T-helper 2 cell treated with Interferon-gamma antibody and Interleukin-4, amounts not matched to agents 100 ng/mL and 5 ng/mL, for 36 hours (primary cell): ENCODE measurements around the gene GSG1L2. TPM values are rescaled to one million over a fixed set of nuclear protein-coding genes. Genes with fewer than 3 reads are reported as not detected.
"Not testable (repeated sequence)": the region's sequence is repeated elsewhere in the genome, so short reads cannot be mapped to it uniquely, and the experiment has no call there.

Experiments
- intact Hi-C: fragments of 100-400 bp; cut with micrococcal nuclease; formaldehyde crosslinking; loops from one replicate; pipeline ENCODE4 v1.15.1; 2023
- total RNA-seq: library from RNA; stranded (reverse); gene quantifications from 2 replicates; pipeline ENCODE4 v1.2.3, GENCODE V29; 2022

Gene GSG1L2
- total RNA-seq, 1 donor from 2014 or later: not detected

GRCh38 chr17:9790889-9791876 is 30.7 kb downstream of the GSG1L2 start, which contains the start of gene DHRS7C:
TSS of gene DHRS7C (minus strand) at chr17:9791592. CDS start at chr17:9791284, 308 bp downstream.
- intact Hi-C loops: no loop called here

GRCh38 chr17:9790316-9790715 is 31.6 kb downstream of the GSG1L2 start:
- intact Hi-C loops: no loop called here

GRCh38 chr17:9788601-9789000 is 33.3 kb downstream of the GSG1L2 start:
- intact Hi-C loops: no loop called here

- intact Hi-C loops: no loop called here
These were observed 37.3 kb downstream of the GSG1L2 start for GRCh38 chr17:9784544-9784943.

GRCh38 chr17:9783465-9783864 is 38.4 kb downstream of the GSG1L2 start:
- intact Hi-C loops: not testable (repeated sequence)

- intact Hi-C loops: no loop called here
These were observed 38.8 kb downstream of the GSG1L2 start for GRCh38 chr17:9783050-9783449.

- intact Hi-C loops: no loop called here
These were observed 41.3 kb downstream of the GSG1L2 start for GRCh38 chr17:9780552-9780951.

GRCh38 chr17:9776911-9777310 is 45.0 kb downstream of the GSG1L2 start:
- intact Hi-C loops: no loop called here

GRCh38 chr17:9772658-9773057 is 49.2 kb downstream of the GSG1L2 start:
- intact Hi-C loops: no loop called here

- intact Hi-C loops: no loop called here
These were observed 50.4 kb downstream of the GSG1L2 start for GRCh38 chr17:9771465-9771864.

- intact Hi-C loops: no loop called here
These were observed 52.7 kb downstream of the GSG1L2 start for GRCh38 chr17:9769036-9769695.

- intact Hi-C loops: no loop called here
These were observed 53.4 kb downstream of the GSG1L2 start for GRCh38 chr17:9768381-9768934.

- intact Hi-C loops: no loop called here
These were observed 54.4 kb downstream of the GSG1L2 start for GRCh38 chr17:9767432-9767991.

GRCh38 chr17:9766970-9767369 is 54.9 kb downstream of the GSG1L2 start:
- intact Hi-C loops: no loop called here

GRCh38 chr17:9765322-9765721 is 56.6 kb downstream of the GSG1L2 start:
- intact Hi-C loops: no loop called here

GRCh38 chr17:9763643-9764042 is 58.2 kb downstream of the GSG1L2 start:
- intact Hi-C loops: no loop called here

- intact Hi-C loops: no loop called here
These were observed 61.6 kb downstream of the GSG1L2 start for GRCh38 chr17:9760266-9760665.

- intact Hi-C loops: no loop called here
These were observed 66.8 kb downstream of the GSG1L2 start for GRCh38 chr17:9755083-9755482.
